ENCODE data around the gene BLOC1S2. TPM values are rescaled to one million over a fixed set of nuclear protein-coding genes. Genes with fewer than 3 reads are reported as not detected.
A peak's percentile ranks its signal among the peaks of the same experiment; 100 is the strongest.
"Not testable (repeated sequence)": the region's sequence is repeated elsewhere in the genome, so short reads cannot be mapped to it uniquely, and the experiment has no call there.

Gene BLOC1S2
- total RNA-seq, 1 experiment from 2014 or later: 19.4 TPM

- intact Hi-C loops (cut with micrococcal nuclease; ENCODE audit: unreplicated experiment): no loop called here
- Mint-ChIP-seq H3K27me3 (ENCODE audit: unreplicated experiment) (no peaks in the 10 kb centered on the region), H3K4me3 (ENCODE audit: low read depth, unreplicated experiment) (no peak overlapping the region), H3K36me3 (ENCODE audit: insufficient read depth, unreplicated experiment) (peaks cover 14% of the 10 kb centered on the region), H3K4me1 (ENCODE audit: low read depth, unreplicated experiment) (peaks cover 9% of the 10 kb centered on the region), H3K9me3 (ENCODE audit: low read depth, unreplicated experiment) (no peaks in the 10 kb centered on the region), H3K27ac (ENCODE audit: unreplicated experiment) (no peak overlapping the region)
- no peak for TF ChIP-seq CTCF (IDR thresholded peaks at IDR 0.05; ENCODE audit: unreplicated experiment)
- no peak for DNase-seq
- BruUV-seq (replicated peaks): no TSS peak
- CTCF ChIA-PET: no interaction called here
These were observed 3.6 kb downstream of the BLOC1S2 start for GRCh38 chr10:100282907-100283306.

- CTCF ChIA-PET: not testable (repeated sequence)
These were observed 9.5 kb downstream of the BLOC1S2 start for GRCh38 chr10:100276971-100277370.

GRCh38 chr10:100267239-100268104, 19.0 kb downstream of the BLOC1S2 start, which contains the start of gene CWF19L1:
TSS of gene CWF19L1 (minus strand) at chr10:100267638. CDS start at chr10:100267593, 45 bp downstream.
- peak; percentile 73 for DNase-seq
- H3K36me3 Mint-ChIP-seq (ENCODE audit: insufficient read depth, unreplicated experiment): peaks cover 14% of the 10 kb centered on the region
- peak within 1 kb of the TSS; percentile 99 for H3K4me3 Mint-ChIP-seq (ENCODE audit: low read depth, unreplicated experiment)
- no peaks in the 10 kb centered on the region for H3K27me3 Mint-ChIP-seq (ENCODE audit: unreplicated experiment)
- BruUV-seq (replicated peaks): TSS peak; percentile 94
- no peaks in the 10 kb centered on the region for H3K9me3 Mint-ChIP-seq (ENCODE audit: low read depth, unreplicated experiment)
- no peak for TF ChIP-seq CTCF (IDR thresholded peaks at IDR 0.05; ENCODE audit: unreplicated experiment)
- H3K27ac Mint-ChIP-seq (ENCODE audit: unreplicated experiment): peak within 1 kb of the TSS; percentile 99
- no peaks in the 10 kb centered on the region for H3K4me1 Mint-ChIP-seq (ENCODE audit: low read depth, unreplicated experiment)
- intact Hi-C loops (cut with micrococcal nuclease; ENCODE audit: unreplicated experiment): no loop called here
- CTCF ChIA-PET: no interaction called here

More at GRCh38 chr10:100276971-100277370, 9.5 kb downstream of the BLOC1S2 start:
- H3K27ac Mint-ChIP-seq (ENCODE audit: unreplicated experiment); H3K36me3 Mint-ChIP-seq (ENCODE audit: insufficient read depth, unreplicated experiment); H3K4me3 Mint-ChIP-seq (ENCODE audit: low read depth, unreplicated experiment); H3K4me1 Mint-ChIP-seq (ENCODE audit: low read depth, unreplicated experiment); intact Hi-C loops (cut with micrococcal nuclease; ENCODE audit: unreplicated experiment); BruUV-seq (replicated peaks); H3K27me3 Mint-ChIP-seq (ENCODE audit: unreplicated experiment); DNase-seq; H3K9me3 Mint-ChIP-seq (ENCODE audit: low read depth, unreplicated experiment): not testable (repeated sequence)

GRCh38 chr10:100265821-100266485, 20.5 kb downstream of the BLOC1S2 start:
- Mint-ChIP-seq H3K4me1 (ENCODE audit: low read depth, unreplicated experiment) (no peaks in the 10 kb centered on the region), H3K4me3 (ENCODE audit: low read depth, unreplicated experiment) (no peak overlapping the region), H3K9me3 (ENCODE audit: low read depth, unreplicated experiment) (no peaks in the 10 kb centered on the region), H3K27ac (ENCODE audit: unreplicated experiment) (no peak overlapping the region), H3K27me3 (ENCODE audit: unreplicated experiment) (no peaks in the 10 kb centered on the region), H3K36me3 (ENCODE audit: insufficient read depth, unreplicated experiment) (peaks cover 14% of the 10 kb centered on the region)
- intact Hi-C loops (cut with micrococcal nuclease; ENCODE audit: unreplicated experiment): no loop called here
- CTCF ChIA-PET: no interaction called here
- no TSS peak for BruUV-seq (replicated peaks)
- no peak for TF ChIP-seq CTCF (IDR thresholded peaks at IDR 0.05; ENCODE audit: unreplicated experiment)
- DNase-seq: no peak

All from Calu3 (cell line).